Testis (tissue), 3 donors: Measurements from ENCODE around the gene WHRN. TPM values are rescaled to one million over a fixed set of nuclear protein-coding genes. Genes with fewer than 3 reads are reported as not detected.

Source experiments
- DNase-seq: peaks from one replicate; pipeline ENCODE4 v3.0.0-alpha.2; 2019
- H3K27ac ChIP-seq, 2 donors: fragments of 200-600 bp; sonication (generic); one replicate each; pipeline ENCODE4 v1.5.1; 2019
- H3K27me3 ChIP-seq: fragments of 200-600 bp; sonication (generic); one replicate; pipeline ENCODE4 v1.5.1; 2019
- H3K36me3 ChIP-seq: fragments of 200-600 bp; sonication (generic); one replicate; pipeline ENCODE4 v1.5.1; 2017; ENCODE audit warnings: low read depth; ENCODE audit errors: missing control alignments
- H3K4me1 ChIP-seq: fragments of 200-600 bp; sonication (generic); one replicate; pipeline ENCODE4 v1.5.1; 2019
- H3K4me3 ChIP-seq, 2 donors: fragments of 200-600 bp; sonication (generic); one replicate each; pipeline ENCODE4 v1.5.1; 2017 to 2019
- H3K9me3 ChIP-seq: fragments of 200-600 bp; sonication (generic); one replicate; pipeline ENCODE4 v1.5.1; 2017
- CTCF ChIP-seq, 3 experiments: fragments of 450-650 bp in 2 of 3; fragments of 200-600 bp in 1 of 3; sonication (generic) in 1 of 3; IDR thresholded peaks; one replicate each; pipeline ENCODE4 v1.5.1; 2016 to 2019; ENCODE audit warnings: antibody characterized with exemption in 3 of 3, mild to moderate bottlenecking in 2 of 3, moderate library complexity in 1 of 3
- POLR2A ChIP-seq: fragments of 450-650 bp; IDR thresholded peaks from one replicate; pipeline ENCODE4 v1.6.1; 2017; ENCODE audit warnings: antibody characterized with exemption, mild to moderate bottlenecking, moderate library complexity
- WGBS, 2 donors: methylation state at CpG; one replicate each; pipeline ENCODE4 v1.1.5; 2018; 5-methylcytosine and 5-hydroxymethylcytosine counted together
- intact Hi-C: fragments of 100-400 bp; cut with DNase I; formaldehyde crosslinking; loops from one replicate; pipeline ENCODE4 v1.15.1; 2023; ENCODE audit warnings: low total_unique reads
- polyA plus RNA-seq: library from polyadenylated mRNA; stranded (reverse); fragments of 350-450 nt; fragmentation: Illumina TruSeq; extraction: RNeasy Lipid Tissue Mini Kit (QIAGEN cat#74804); gene quantifications from one replicate; pipeline ENCODE4 v1.2.3, GENCODE V29; 2014; ENCODE audit warnings: low read depth, low replicate concordance; ENCODE audit not compliant: insufficient read depth
- total RNA-seq, 2 donors: library from RNA; depleted of rRNA; stranded (reverse); fragments of >200 nt; gene quantifications; one replicate each; pipeline ENCODE4 v1.2.3, GENCODE V29; 2016

WHRN gene
- total and polyA plus RNA-seq, 3 donors from 2014 or later = 70.3 to 208 (median 181) TPM

GRCh38 chr9:114516913-114517312 is 11.6 kb upstream of the WHRN start:
- TF ChIP-seq CTCF (IDR thresholded peaks at IDR 0.05) (no peak), POLR2A (no peak)
- 65 to 68% methylated on average over 7 of the region's 7 CpGs for WGBS, 2 donors
- no peak for DNase-seq
- Histone ChIP-seq H3K27me3 (no peaks in the 10 kb centered on the region), H3K27ac (no peak overlapping the region), H3K4me1 (peaks cover 15% of the 10 kb centered on the region), H3K9me3 (no peaks in the 10 kb centered on the region), H3K36me3 (no peaks in the 10 kb centered on the region), H3K4me3 (no peak overlapping the region)
- intact Hi-C loops = no loop called here

GRCh38 chr9:114515528-114515927 is 10.3 kb upstream of the WHRN start:
- Histone ChIP-seq H3K36me3 (no peaks in the 10 kb centered on the region), H3K4me3 (no peak overlapping the region), H3K9me3 (no peaks in the 10 kb centered on the region), H3K27me3 (no peaks in the 10 kb centered on the region), H3K27ac (no peak overlapping the region), H3K4me1 (peaks cover 11% of the 10 kb centered on the region)
- WGBS, 2 donors = 27 to 52% methylated on average over 3 of the region's 3 CpGs
- TF ChIP-seq POLR2A (no peak), CTCF (IDR thresholded peaks at IDR 0.05) (no peak)
- peak; percentile 64 for DNase-seq
- intact Hi-C loops = no loop called here

- H3K36me3 ChIP-seq = no peaks in the 10 kb centered on the region
- TF ChIP-seq CTCF (IDR thresholded peaks at IDR 0.05) (no peak), POLR2A (no peak)
- intact Hi-C loops = no loop called here
These were observed 8.6 kb upstream of the WHRN start for GRCh38 chr9:114513959-114514267.

GRCh38 chr9:114513055-114513958 is 8.0 kb upstream of the WHRN start:
- DNase-seq = no peak
- intact Hi-C loops = no loop called here
- Histone ChIP-seq H3K4me1 (peaks cover 9% of the 10 kb centered on the region), H3K27ac (no peak overlapping the region), H3K36me3 (no peaks in the 10 kb centered on the region), H3K9me3 (no peaks in the 10 kb centered on the region), H3K4me3 (no peak overlapping the region), H3K27me3 (no peaks in the 10 kb centered on the region)
- WGBS, 2 donors = 80 to 84% methylated on average over 10 of the region's 10 CpGs
- TF ChIP-seq POLR2A = no peak
- TF ChIP-seq CTCF (IDR thresholded peaks at IDR 0.05) = no peak

More at GRCh38 chr9:114513959-114514267, 8.6 kb upstream of the WHRN start:
- no peak for DNase-seq
- no peak overlapping the region for H3K27ac ChIP-seq
- H3K4me1 ChIP-seq = peaks cover 9% of the 10 kb centered on the region
- H3K27me3 ChIP-seq = no peaks in the 10 kb centered on the region
- H3K9me3 ChIP-seq = no peaks in the 10 kb centered on the region
- H3K4me3 ChIP-seq = no peak overlapping the region
- WGBS, 2 donors = 77 to 97% methylated on average over 1 of the region's 1 CpG
